Measurements from ENCODE around the gene HP.

The HP gene

GRCh38 chr16:72021043-72021442 lies 33.3 kb upstream of the HP start:
- no peak overlapping the region for H3K4me2 ChIP-seq (ENCODE audit: low read length)
- no peak overlapping the region for H3K27ac ChIP-seq
- no peaks in the 10 kb centered on the region for H3K9me3 ChIP-seq (ENCODE audit: control insufficient read depth, low read length)
- H3K36me3 ChIP-seq (ENCODE audit: control insufficient read depth, insufficient read depth, low read length): no peaks in the 10 kb centered on the region
- H3K9ac ChIP-seq: no peak overlapping the region
- H3K27me3 ChIP-seq (ENCODE audit: control insufficient read depth, insufficient read depth, low read length): no peaks in the 10 kb centered on the region
- H3K4me3 ChIP-seq (ENCODE audit: low read depth, low read length): no peak overlapping the region
- H2AFZ ChIP-seq: no peak overlapping the region
- H3K4me1 ChIP-seq: no peaks in the 10 kb centered on the region
- no peaks in the 10 kb centered on the region for H3K79me2 ChIP-seq
- no peak for TF ChIP-seq CTCF (IDR thresholded peaks at IDR 0.05)

- H3K9me3 ChIP-seq (ENCODE audit: control insufficient read depth, low read length): no peaks in the 10 kb centered on the region
- no peak overlapping the region for H3K4me2 ChIP-seq (ENCODE audit: low read length)
- no peaks in the 10 kb centered on the region for H3K36me3 ChIP-seq (ENCODE audit: control insufficient read depth, insufficient read depth, low read length)
- H2AFZ ChIP-seq: no peak overlapping the region
- no peak for TF ChIP-seq CTCF (IDR thresholded peaks at IDR 0.05)
- no peak overlapping the region for H3K27ac ChIP-seq
- H3K27me3 ChIP-seq (ENCODE audit: control insufficient read depth, insufficient read depth, low read length): no peaks in the 10 kb centered on the region
- H3K4me1 ChIP-seq: no peaks in the 10 kb centered on the region
- no peak overlapping the region for H3K9ac ChIP-seq
- no peaks in the 10 kb centered on the region for H3K79me2 ChIP-seq
- no peak overlapping the region for H3K4me3 ChIP-seq (ENCODE audit: low read depth, low read length)
These were observed 32.2 kb upstream of the HP start for GRCh38 chr16:72022127-72022526.

- no peak for TF ChIP-seq CTCF (IDR thresholded peaks at IDR 0.05)
- no peak overlapping the region for H2AFZ ChIP-seq
- no peaks in the 10 kb centered on the region for H3K9me3 ChIP-seq (ENCODE audit: control insufficient read depth, low read length)
- no peaks in the 10 kb centered on the region for H3K27me3 ChIP-seq (ENCODE audit: control insufficient read depth, insufficient read depth, low read length)
- H3K9ac ChIP-seq: no peak overlapping the region
- H3K4me1 ChIP-seq: no peaks in the 10 kb centered on the region
- no peaks in the 10 kb centered on the region for H3K79me2 ChIP-seq
- H3K36me3 ChIP-seq (ENCODE audit: control insufficient read depth, insufficient read depth, low read length): no peaks in the 10 kb centered on the region
- no peak overlapping the region for H3K4me3 ChIP-seq (ENCODE audit: low read depth, low read length)
- no peak overlapping the region for H3K4me2 ChIP-seq (ENCODE audit: low read length)
- H3K27ac ChIP-seq: no peak overlapping the region
These were observed 30.3 kb upstream of the HP start for GRCh38 chr16:72023962-72024361.

GRCh38 chr16:72024862-72025382 lies 29.4 kb upstream of the HP start:
- no peaks in the 10 kb centered on the region for H3K4me1 ChIP-seq
- H3K27me3 ChIP-seq (ENCODE audit: control insufficient read depth, insufficient read depth, low read length): no peaks in the 10 kb centered on the region
- H2AFZ ChIP-seq: no peak overlapping the region
- no peak for TF ChIP-seq CTCF (IDR thresholded peaks at IDR 0.05)
- H3K27ac ChIP-seq: no peak overlapping the region
- no peaks in the 10 kb centered on the region for H3K9me3 ChIP-seq (ENCODE audit: control insufficient read depth, low read length)
- no peaks in the 10 kb centered on the region for H3K36me3 ChIP-seq (ENCODE audit: control insufficient read depth, insufficient read depth, low read length)
- H3K79me2 ChIP-seq: no peaks in the 10 kb centered on the region
- no peak overlapping the region for H3K4me2 ChIP-seq (ENCODE audit: low read length)
- no peak overlapping the region for H3K9ac ChIP-seq
- H3K4me3 ChIP-seq (ENCODE audit: low read depth, low read length): no peak overlapping the region

- Histone ChIP-seq H3K9ac (no peak overlapping the region), H3K4me2 (ENCODE audit: low read length) (no peak overlapping the region), H3K4me3 (ENCODE audit: low read depth, low read length) (no peak overlapping the region), H3K27me3 (ENCODE audit: control insufficient read depth, insufficient read depth, low read length) (no peaks in the 10 kb centered on the region), H2AFZ (no peak overlapping the region), H3K36me3 (ENCODE audit: control insufficient read depth, insufficient read depth, low read length) (no peaks in the 10 kb centered on the region), H3K79me2 (no peaks in the 10 kb centered on the region), H3K4me1 (no peaks in the 10 kb centered on the region), H3K9me3 (ENCODE audit: control insufficient read depth, low read length) (no peaks in the 10 kb centered on the region), H3K27ac (no peak overlapping the region)
- no peak for TF ChIP-seq CTCF (IDR thresholded peaks at IDR 0.05)
These were observed 28.7 kb upstream of the HP start for GRCh38 chr16:72025404-72026114.

All from parathyroid adenoma (tissue), 2 donors.